ENCODE results near the gene C2orf68.

- TF ChIP-seq POLR2AphosphoS5 (IDR thresholded peaks at IDR 0.05; ENCODE audit: low read depth) = no peak
- no peak for TF ChIP-seq CTCF (IDR thresholded peaks at IDR 0.05; ENCODE audit: insufficient read depth, low read length)
Observed at GRCh38 chr2:85619617-85620016, 7.8 kb upstream of the C2orf68 start.

Data from HL-60 (cell line).